ENCODE data around the gene TCF23.

DNA sequence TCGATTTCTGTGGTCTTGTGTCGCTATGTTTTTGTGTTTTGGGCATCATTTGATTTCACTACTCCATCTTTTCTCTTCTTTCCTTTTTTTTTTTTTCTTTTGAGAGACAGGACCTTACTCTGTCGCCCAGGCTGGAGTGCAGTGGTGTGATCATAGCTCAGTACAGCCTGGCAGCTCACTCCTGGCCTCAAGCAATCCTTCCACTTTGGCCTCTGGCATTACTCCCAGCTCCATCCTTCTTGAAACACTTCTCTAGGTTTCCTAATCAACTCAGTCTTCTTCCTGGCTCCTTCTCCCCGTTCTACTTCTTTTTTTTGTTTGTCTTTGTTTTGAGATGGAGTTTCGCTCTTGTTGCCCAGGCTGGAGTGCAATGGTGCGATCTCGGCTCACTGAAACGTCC is 26.5 kb downstream of the TCF23 start:
- TF ChIP-seq FOS (IDR thresholded peaks at IDR 0.05; ENCODE audit: low read depth, low read length) (no peak), CTCF (conservative IDR thresholded peaks at IDR 0.05; ENCODE audit: low read depth, low read length) (no peak), POLR2A (IDR thresholded peaks at IDR 0.05; ENCODE audit: low read depth, low read length) (no peak), CEBPB (IDR thresholded peaks at IDR 0.05; ENCODE audit: low read depth, low read length) (no peak)
- TF ChIP-seq, protein P1, sequence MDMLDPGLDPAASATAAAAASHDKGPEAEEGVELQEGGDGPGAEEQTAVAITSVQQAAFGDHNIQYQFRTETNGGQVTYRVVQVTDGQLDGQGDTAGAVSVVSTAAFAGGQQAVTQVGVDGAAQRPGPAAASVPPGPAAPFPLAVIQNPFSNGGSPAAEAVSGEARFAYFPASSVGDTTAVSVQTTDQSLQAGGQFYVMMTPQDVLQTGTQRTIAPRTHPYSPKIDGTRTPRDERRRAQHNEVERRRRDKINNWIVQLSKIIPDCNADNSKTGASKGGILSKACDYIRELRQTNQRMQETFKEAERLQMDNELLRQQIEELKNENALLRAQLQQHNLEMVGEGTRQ (IDR thresholded peaks at IDR 0.05; ENCODE audit: low read depth, low read length): no peak
